ENCODE data around the gene CRYL1.

DNA sequence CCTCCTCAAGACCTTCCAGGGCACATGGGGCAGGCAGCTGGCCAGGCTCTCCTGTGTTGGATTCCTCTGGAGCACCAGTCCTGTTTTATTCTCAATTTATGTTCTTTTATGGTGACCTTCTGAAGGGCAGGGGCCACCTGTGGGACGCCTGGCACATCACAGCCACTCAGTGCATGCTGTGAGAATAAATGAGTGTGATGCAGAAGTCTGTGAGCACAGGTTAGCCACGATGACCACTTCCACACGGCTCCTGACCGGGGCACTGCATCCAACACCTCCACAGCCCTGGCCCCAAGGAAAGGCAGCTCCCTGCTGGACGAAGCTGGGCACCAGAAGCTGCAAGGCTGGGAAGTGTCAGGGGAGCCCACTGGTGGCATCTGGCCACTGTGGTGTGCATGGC is 122.8 kb downstream of the CRYL1 start:
- TF ChIP-seq, protein P1, sequence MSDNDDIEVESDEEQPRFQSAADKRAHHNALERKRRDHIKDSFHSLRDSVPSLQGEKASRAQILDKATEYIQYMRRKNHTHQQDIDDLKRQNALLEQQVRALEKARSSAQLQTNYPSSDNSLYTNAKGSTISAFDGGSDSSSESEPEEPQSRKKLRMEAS (IDR thresholded peaks at IDR 0.05): no peak
- no peak for TF ChIP-seq PHF8 (conservative IDR thresholded peaks at IDR 0.05; ENCODE audit: low read depth, low read length)
- TF ChIP-seq POLR2A (IDR thresholded peaks at IDR 0.05; ENCODE audit: control extremely low read depth in 1 of 2, low read depth in 2 of 2, low read length in 2 of 2): no peak
- TF ChIP-seq JUND (IDR thresholded peaks at IDR 0.05; ENCODE audit: low read length): no peak
- TF ChIP-seq, protein P2, sequence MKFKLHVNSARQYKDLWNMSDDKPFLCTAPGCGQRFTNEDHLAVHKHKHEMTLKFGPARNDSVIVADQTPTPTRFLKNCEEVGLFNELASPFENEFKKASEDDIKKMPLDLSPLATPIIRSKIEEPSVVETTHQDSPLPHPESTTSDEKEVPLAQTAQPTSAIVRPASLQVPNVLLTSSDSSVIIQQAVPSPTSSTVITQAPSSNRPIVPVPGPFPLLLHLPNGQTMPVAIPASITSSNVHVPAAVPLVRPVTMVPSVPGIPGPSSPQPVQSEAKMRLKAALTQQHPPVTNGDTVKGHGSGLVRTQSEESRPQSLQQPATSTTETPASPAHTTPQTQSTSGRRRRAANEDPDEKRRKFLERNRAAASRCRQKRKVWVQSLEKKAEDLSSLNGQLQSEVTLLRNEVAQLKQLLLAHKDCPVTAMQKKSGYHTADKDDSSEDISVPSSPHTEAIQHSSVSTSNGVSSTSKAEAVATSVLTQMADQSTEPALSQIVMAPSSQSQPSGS (IDR thresholded peaks at IDR 0.05; ENCODE audit: low read length): no peak
